SK-N-SH (cell line): ENCODE data around the gene ELMOD1. TPM values are rescaled to one million over a fixed set of nuclear protein-coding genes. Genes with fewer than 3 reads are reported as not detected.

Experiments
- CTCF ChIA-PET: fragments of 300-600, 350-600 bp; formaldehyde crosslinking; extraction: SDS; loops from one replicate; lab custom pipeline; 2021; lab: Yijun Ruan, JAX
- POLR2A ChIA-PET: fragments of 350-600 bp; sonication (Branson Sonifier 250); formaldehyde crosslinking; extraction: SDS; loops from one replicate; lab custom pipeline; 2020; ENCODE audit warnings: antibody characterized with exemption, inconsistent platforms; lab: Yijun Ruan, JAX
- DNase-seq: peaks from one replicate; pipeline ENCODE4 v3.0.0; 2012
- H2AFZ ChIP-seq: fragments of 200-600 bp; sonication (generic); 2 replicates; pipeline ENCODE4 v1.8.1; 2016; ENCODE audit warnings: antibody characterized with exemption, mild to moderate bottlenecking, low read depth
- H3F3A ChIP-seq: fragments of 200-600 bp; sonication (generic); replicated peaks from 2 replicates; pipeline ENCODE3; 2016; ENCODE audit warnings: antibody characterized with exemption, mild to moderate bottlenecking; ENCODE audit not compliant: insufficient read depth
- H3K27ac ChIP-seq, 2 experiments: fragments of 200-500 bp in 1 of 2; fragments of 200-600 bp in 1 of 2; sonication (Bioruptor generic) in 1 of 2; sonication (generic), shearing (Covaris generic) in 1 of 2; 2 replicates each; pipeline versions ENCODE4 v1.5.1 to v1.6.1; 2014 to 2016; ENCODE audit warnings: low read depth in 2 of 2, inconsistent platforms in 1 of 2, low read length in 1 of 2, mild to moderate bottlenecking in 1 of 2, mixed read lengths in 1 of 2
- H3K27me3 ChIP-seq: fragments of 200-600 bp; sonication (generic), shearing (Covaris generic); 2 replicates; pipeline ENCODE4 v1.6.1; 2016; ENCODE audit warnings: mixed run types; ENCODE audit not compliant: insufficient read depth
- H3K36me3 ChIP-seq, 2 experiments: fragments of 200-500 bp in 1 of 2; fragments of 200-600 bp in 1 of 2; sonication (Bioruptor generic) in 1 of 2; sonication (generic) in 1 of 2; replicated peaks in 1 of 2; 2 replicates each; pipeline versions ENCODE3 to v1.5.1; 2014 to 2016; ENCODE audit warnings: low read length in 1 of 2, mild to moderate bottlenecking in 1 of 2; ENCODE audit not compliant: insufficient read depth in 2 of 2, control insufficient read depth in 1 of 2
- H3K4me1 ChIP-seq, 2 experiments: fragments of 200-500 bp in 1 of 2; fragments of 200-600 bp in 1 of 2; sonication (Bioruptor generic) in 1 of 2; sonication (generic), shearing (Covaris generic) in 1 of 2; 2 replicates each; pipeline versions ENCODE4 v1.5.1 to v1.6.1; 2014 to 2016; ENCODE audit warnings: low read depth in 1 of 2, low read length in 1 of 2, mixed run types in 1 of 2; ENCODE audit not compliant: insufficient read depth in 2 of 2, control insufficient read depth in 1 of 2
- H3K4me2 ChIP-seq: fragments of 200-600 bp; sonication (generic), shearing (Covaris generic); 2 replicates; pipeline ENCODE4 v1.6.1; 2017; ENCODE audit warnings: mixed run types
- H3K4me3 ChIP-seq, 2 experiments: fragments of 200-500 bp in 1 of 2; fragments of 200-600 bp in 1 of 2; sonication (Bioruptor generic) in 1 of 2; sonication (generic), shearing (Covaris generic) in 1 of 2; 2 replicates each; pipeline versions ENCODE4 v1.5.1 to v1.8.1; 2014 to 2016; ENCODE audit warnings: low read depth in 2 of 2, inconsistent platforms in 1 of 2, low read length in 1 of 2, mild to moderate bottlenecking in 1 of 2, mixed read lengths in 1 of 2, moderate library complexity in 1 of 2
- H3K79me2 ChIP-seq: fragments of 200-600 bp; sonication (generic); 2 replicates; pipeline ENCODE4 v1.8.1; 2017; ENCODE audit warnings: mild to moderate bottlenecking; ENCODE audit not compliant: insufficient read depth
- H3K9ac ChIP-seq: fragments of 200-600 bp; sonication (generic); 2 replicates; pipeline ENCODE4 v1.6.1; 2017; ENCODE audit warnings: mixed run types
- H3K9me2 ChIP-seq: fragments of 200-600 bp; sonication (generic); 2 replicates; pipeline ENCODE4 v1.6.1; 2017; ENCODE audit warnings: mixed run types
- H3K9me3 ChIP-seq: fragments of 200-600 bp; sonication (generic); 2 replicates; pipeline ENCODE4 v1.6.1; 2017; ENCODE audit warnings: mixed run types, mild to moderate bottlenecking, moderate library complexity
- H4K20me1 ChIP-seq: fragments of 200-600 bp; sonication (generic); 2 replicates; pipeline ENCODE4 v1.6.1; 2017; ENCODE audit warnings: mild to moderate bottlenecking, mixed run types; ENCODE audit not compliant: insufficient read depth
- EZH2phosphoT487 ChIP-seq: fragments of 200-600 bp; sonication (generic); IDR thresholded peaks from 2 replicates; pipeline ENCODE4 v1.6.1; 2017; ENCODE audit warnings: low read depth, mixed run types, mild to moderate bottlenecking, antibody characterized with exemption, moderate library complexity, borderline replicate concordance
- FOSL2 ChIP-seq: IDR thresholded peaks from 2 replicates; pipeline ENCODE4 v1.4.0; 2012; ENCODE audit warnings: low read depth, mild to moderate bottlenecking, moderate library complexity, borderline replicate concordance
- RFX5 ChIP-seq: IDR thresholded peaks from 2 replicates; pipeline ENCODE4 v1.6.1; 2012; ENCODE audit warnings: mild to moderate bottlenecking, improper control_type of control experiment, low read length
- RXRA ChIP-seq: IDR thresholded peaks from 2 replicates; pipeline ENCODE4 v1.4.0; 2012; ENCODE audit warnings: low read depth, mild to moderate bottlenecking, borderline replicate concordance
- SMC3 ChIP-seq: IDR thresholded peaks from 2 replicates; pipeline ENCODE4 v1.6.1; 2012; ENCODE audit warnings: low read depth, low read length, improper control_type of control experiment
- TEAD4 ChIP-seq: IDR thresholded peaks from 2 replicates; pipeline ENCODE4 v1.4.0; 2012; ENCODE audit warnings: mild to moderate bottlenecking, borderline replicate concordance; ENCODE audit not compliant: insufficient read depth
- WGBS: methylation state at CpG from one replicate; pipeline ENCODE4 v1.1.6; 2017; ENCODE audit warnings: low lambda C conversion rate; 5-methylcytosine and 5-hydroxymethylcytosine counted together
- polyA plus RNA-seq, 3 experiments: library from polyadenylated mRNA; depleted of rRNA; stranded (reverse); fragments of >200 nt; gene quantifications; 2 replicates each; pipeline ENCODE4 v1.2.3, GENCODE V29; 2012
- TF ChIP-seq, protein P1 (sequence below): IDR thresholded peaks from 2 replicates; pipeline ENCODE4 v1.6.1; 2012; ENCODE audit warnings: mild to moderate bottlenecking, low read depth, low read length, moderate library complexity
- TF ChIP-seq, protein P2 (sequence below): IDR thresholded peaks from 2 replicates; pipeline ENCODE4 v1.4.0; 2012; ENCODE audit warnings: low read depth, borderline replicate concordance
- TF ChIP-seq, protein P3 (sequence below): IDR thresholded peaks from 2 replicates; pipeline ENCODE4; 2012

ELMOD1 gene
- polyA plus RNA-seq, 1 of the 3 experiments (the other 2 are of a cell fraction) = not detected

DNA sequence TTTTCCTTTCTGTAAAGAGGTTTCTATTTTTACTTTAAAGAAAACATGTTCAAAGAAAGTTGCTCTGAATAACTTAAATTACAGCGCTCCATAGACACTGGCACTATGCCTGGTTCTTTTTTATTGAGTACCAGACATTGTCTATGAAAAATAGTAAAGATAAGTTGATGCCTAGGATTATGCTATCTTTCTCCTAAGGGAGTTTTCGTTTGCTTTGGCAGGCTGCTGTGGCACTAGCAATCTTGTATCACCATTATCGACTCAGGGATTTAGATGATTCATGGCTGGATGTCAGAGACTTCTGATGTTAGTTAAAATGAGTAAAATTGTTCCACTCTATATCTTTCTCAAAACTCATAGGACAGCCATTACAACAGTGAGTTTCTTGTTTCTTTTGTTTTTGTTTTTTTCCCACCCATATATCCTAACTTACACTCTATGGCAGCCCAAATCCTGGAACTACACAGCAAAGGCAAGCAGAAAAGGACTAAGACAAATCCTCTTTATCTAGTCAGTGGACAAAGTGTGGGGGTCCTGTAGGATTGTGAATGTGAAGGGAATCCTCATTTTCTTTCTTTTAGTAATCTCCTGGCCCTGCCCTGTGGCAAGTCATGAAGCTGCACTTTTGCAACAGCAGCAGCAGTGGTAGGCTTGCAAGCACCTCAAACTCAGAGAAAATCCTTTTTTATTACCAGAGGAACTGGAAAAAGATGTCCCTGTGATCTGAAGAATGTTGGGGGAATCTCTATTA lies 100.2 kb downstream of the ELMOD1 start (continued):
- TF ChIP-seq, protein P1, sequence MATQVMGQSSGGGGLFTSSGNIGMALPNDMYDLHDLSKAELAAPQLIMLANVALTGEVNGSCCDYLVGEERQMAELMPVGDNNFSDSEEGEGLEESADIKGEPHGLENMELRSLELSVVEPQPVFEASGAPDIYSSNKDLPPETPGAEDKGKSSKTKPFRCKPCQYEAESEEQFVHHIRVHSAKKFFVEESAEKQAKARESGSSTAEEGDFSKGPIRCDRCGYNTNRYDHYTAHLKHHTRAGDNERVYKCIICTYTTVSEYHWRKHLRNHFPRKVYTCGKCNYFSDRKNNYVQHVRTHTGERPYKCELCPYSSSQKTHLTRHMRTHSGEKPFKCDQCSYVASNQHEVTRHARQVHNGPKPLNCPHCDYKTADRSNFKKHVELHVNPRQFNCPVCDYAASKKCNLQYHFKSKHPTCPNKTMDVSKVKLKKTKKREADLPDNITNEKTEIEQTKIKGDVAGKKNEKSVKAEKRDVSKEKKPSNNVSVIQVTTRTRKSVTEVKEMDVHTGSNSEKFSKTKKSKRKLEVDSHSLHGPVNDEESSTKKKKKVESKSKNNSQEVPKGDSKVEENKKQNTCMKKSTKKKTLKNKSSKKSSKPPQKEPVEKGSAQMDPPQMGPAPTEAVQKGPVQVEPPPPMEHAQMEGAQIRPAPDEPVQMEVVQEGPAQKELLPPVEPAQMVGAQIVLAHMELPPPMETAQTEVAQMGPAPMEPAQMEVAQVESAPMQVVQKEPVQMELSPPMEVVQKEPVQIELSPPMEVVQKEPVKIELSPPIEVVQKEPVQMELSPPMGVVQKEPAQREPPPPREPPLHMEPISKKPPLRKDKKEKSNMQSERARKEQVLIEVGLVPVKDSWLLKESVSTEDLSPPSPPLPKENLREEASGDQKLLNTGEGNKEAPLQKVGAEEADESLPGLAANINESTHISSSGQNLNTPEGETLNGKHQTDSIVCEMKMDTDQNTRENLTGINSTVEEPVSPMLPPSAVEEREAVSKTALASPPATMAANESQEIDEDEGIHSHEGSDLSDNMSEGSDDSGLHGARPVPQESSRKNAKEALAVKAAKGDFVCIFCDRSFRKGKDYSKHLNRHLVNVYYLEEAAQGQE = no peak
- TF ChIP-seq SMC3 (no peak), TEAD4 (0 out of 2 replicates have a peak, but pooled peaks have one; percentile 37), FOSL2 (peak; percentile 31; the same call in 1 of the 2 replicates), RXRA (no peak)

DNA sequence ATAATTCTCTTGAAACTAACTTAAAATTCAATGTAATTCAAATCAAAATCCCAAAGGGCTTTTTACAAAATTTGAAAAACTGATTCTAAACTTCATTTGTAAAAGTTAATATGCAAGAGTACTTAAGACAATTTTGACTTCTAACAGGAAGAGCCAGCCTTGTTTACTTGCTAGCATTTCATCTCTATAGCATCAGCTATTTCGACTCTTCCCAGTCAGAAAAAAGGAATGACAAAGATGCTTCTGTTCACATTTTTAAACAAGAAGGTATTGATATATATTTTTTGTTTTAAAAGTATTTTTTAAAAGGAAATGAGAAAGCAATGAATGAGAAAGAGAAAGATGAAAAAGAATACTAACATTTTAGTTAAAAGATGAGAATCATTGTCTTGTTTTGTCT lies 104.5 kb downstream of the ELMOD1 start:
- Histone ChIP-seq H3K9ac (0 out of 2 replicates have a peak overlapping the region, but pooled peaks have one; percentile 17), H3K9me3 (no peaks in the 10 kb centered on the region), H4K20me1 (no peaks in the 10 kb centered on the region), H3K27ac (peak overlapping the region in 1 of 2 experiments; percentile 81; a peak in 2 of 4 replicates), H3K27me3 (no peaks in the 10 kb centered on the region), H3K9me2 (no peaks in the 10 kb centered on the region), H3K79me2 (no peaks in the 10 kb centered on the region), H2AFZ (no peak overlapping the region), H3K4me1 (peaks cover 0 to 16% of the 10 kb centered on the region in 2 experiments; a peak in 3 of 4 replicates), H3K4me2 (no peak overlapping the region), H3K4me3 (no peak overlapping the region), H3F3A (peaks cover 39% of the 10 kb centered on the region), H3K36me3 (no peaks in the 10 kb centered on the region)
- 28% methylated on average over 1 of the region's 1 CpG for WGBS
- TF ChIP-seq RFX5 = no peak
- TF ChIP-seq TEAD4 = no peak
- TF ChIP-seq, protein P2, sequence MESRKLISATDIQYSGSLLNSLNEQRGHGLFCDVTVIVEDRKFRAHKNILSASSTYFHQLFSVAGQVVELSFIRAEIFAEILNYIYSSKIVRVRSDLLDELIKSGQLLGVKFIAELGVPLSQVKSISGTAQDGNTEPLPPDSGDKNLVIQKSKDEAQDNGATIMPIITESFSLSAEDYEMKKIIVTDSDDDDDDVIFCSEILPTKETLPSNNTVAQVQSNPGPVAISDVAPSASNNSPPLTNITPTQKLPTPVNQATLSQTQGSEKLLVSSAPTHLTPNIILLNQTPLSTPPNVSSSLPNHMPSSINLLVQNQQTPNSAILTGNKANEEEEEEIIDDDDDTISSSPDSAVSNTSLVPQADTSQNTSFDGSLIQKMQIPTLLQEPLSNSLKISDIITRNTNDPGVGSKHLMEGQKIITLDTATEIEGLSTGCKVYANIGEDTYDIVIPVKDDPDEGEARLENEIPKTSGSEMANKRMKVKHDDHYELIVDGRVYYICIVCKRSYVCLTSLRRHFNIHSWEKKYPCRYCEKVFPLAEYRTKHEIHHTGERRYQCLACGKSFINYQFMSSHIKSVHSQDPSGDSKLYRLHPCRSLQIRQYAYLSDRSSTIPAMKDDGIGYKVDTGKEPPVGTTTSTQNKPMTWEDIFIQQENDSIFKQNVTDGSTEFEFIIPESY = no peak
- TF ChIP-seq EZH2phosphoT487 = no peak
- TF ChIP-seq, protein P3, sequence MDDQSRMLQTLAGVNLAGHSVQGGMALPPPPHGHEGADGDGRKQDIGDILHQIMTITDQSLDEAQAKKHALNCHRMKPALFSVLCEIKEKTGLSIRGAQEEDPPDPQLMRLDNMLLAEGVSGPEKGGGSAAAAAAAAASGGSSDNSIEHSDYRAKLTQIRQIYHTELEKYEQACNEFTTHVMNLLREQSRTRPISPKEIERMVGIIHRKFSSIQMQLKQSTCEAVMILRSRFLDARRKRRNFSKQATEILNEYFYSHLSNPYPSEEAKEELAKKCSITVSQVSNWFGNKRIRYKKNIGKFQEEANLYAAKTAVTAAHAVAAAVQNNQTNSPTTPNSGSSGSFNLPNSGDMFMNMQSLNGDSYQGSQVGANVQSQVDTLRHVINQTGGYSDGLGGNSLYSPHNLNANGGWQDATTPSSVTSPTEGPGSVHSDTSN = no peak
- no peak for DNase-seq
- ChIA-PET CTCF (interaction anchor here (0.8 to 1.2 kb wide), 3 partner anchors 12 to 44 kb away, joined by 3 read pairs; no protein-coding TSS in a partner anchor), POLR2A (no interaction called here)
